H9 (cell line): ENCODE measurements around the gene ADGRL3. TPM values are rescaled to one million over a fixed set of nuclear protein-coding genes. Genes with fewer than 3 reads are reported as not detected.

ENCODE experiments used
- DNase-seq: peaks from one replicate; pipeline ENCODE4 v3.0.0-alpha.2; 2017
- H2AFZ ChIP-seq: one replicate; pipeline ENCODE4 v1.6.1; 2013; ENCODE audit warnings: mild to moderate bottlenecking, low read length, control low read depth, moderate library complexity
- H2AK5ac ChIP-seq: 2 replicates; pipeline ENCODE4 v1.6.1; 2013; ENCODE audit warnings: low read length, control low read depth, mixed read lengths; ENCODE audit not compliant: insufficient read length
- H2BK120ac ChIP-seq: one replicate; pipeline ENCODE4 v1.6.1; 2013; ENCODE audit warnings: low read depth, mild to moderate bottlenecking, low read length, control low read depth, inconsistent platforms; ENCODE audit not compliant: poor library complexity, severe bottlenecking
- H2BK12ac ChIP-seq: 2 replicates; pipeline ENCODE4 v1.6.1; 2013; ENCODE audit warnings: low read length, control low read depth, mixed read lengths, low read depth; ENCODE audit not compliant: insufficient read length
- H2BK15ac ChIP-seq: 2 replicates; pipeline ENCODE4 v1.6.1; 2013; ENCODE audit warnings: low read depth, low read length, control low read depth
- H2BK20ac ChIP-seq: one replicate; pipeline ENCODE4 v1.6.1; 2013; ENCODE audit warnings: low read depth, mild to moderate bottlenecking, low read length, control low read depth, inconsistent platforms; ENCODE audit not compliant: poor library complexity, severe bottlenecking
- H2BK5ac ChIP-seq: 2 replicates; pipeline ENCODE4 v1.6.1; 2013; ENCODE audit warnings: low read length, control low read depth, mixed read lengths; ENCODE audit not compliant: insufficient read length
- H3K14ac ChIP-seq: 2 replicates; pipeline ENCODE4 v1.6.1; 2013; ENCODE audit warnings: low read length, control low read depth; ENCODE audit not compliant: insufficient read depth
- H3K18ac ChIP-seq: 2 replicates; pipeline ENCODE4 v1.6.1; 2013; ENCODE audit warnings: low read depth, mild to moderate bottlenecking, mixed read lengths, low read length, control low read depth; ENCODE audit not compliant: insufficient read length
- H3K23ac ChIP-seq: 2 replicates; pipeline ENCODE4 v1.6.1; 2013; ENCODE audit warnings: low read length, control low read depth, mixed read lengths, low read depth; ENCODE audit not compliant: insufficient read length
- H3K23me2 ChIP-seq: 2 replicates; pipeline ENCODE4 v1.6.1; 2013; ENCODE audit warnings: low read depth, mild to moderate bottlenecking, mixed read lengths, low read length, control low read depth; ENCODE audit not compliant: insufficient read length, poor library complexity, severe bottlenecking
- H3K27ac ChIP-seq: 2 replicates; pipeline ENCODE4 v1.5.1; 2013; ENCODE audit warnings: low read length, control low read depth, mixed read lengths, low read depth; ENCODE audit not compliant: insufficient read length
- H3K27me3 ChIP-seq: 2 replicates; pipeline ENCODE4 v1.6.1; 2013; ENCODE audit warnings: low read length, control low read depth, inconsistent platforms; ENCODE audit not compliant: insufficient read depth
- H3K4ac ChIP-seq: 2 replicates; pipeline ENCODE4 v1.6.1; 2013; ENCODE audit warnings: low read depth, mild to moderate bottlenecking, control low read depth, inconsistent platforms, low read length, moderate library complexity
- H3K4me1 ChIP-seq: 2 replicates; pipeline ENCODE4 v1.6.1; 2013; ENCODE audit warnings: low read length, control low read depth, inconsistent platforms; ENCODE audit not compliant: insufficient read depth
- H3K4me2 ChIP-seq: 2 replicates; pipeline ENCODE4 v1.6.1; 2013; ENCODE audit warnings: low read length, control low read depth, mixed read lengths; ENCODE audit not compliant: insufficient read length, insufficient read depth
- H3K56ac ChIP-seq: 2 replicates; pipeline ENCODE4 v1.6.1; 2013; ENCODE audit warnings: low read depth, mild to moderate bottlenecking, mixed read lengths, low read length, control low read depth; ENCODE audit not compliant: insufficient read length
- H3K79me1 ChIP-seq: 2 replicates; pipeline ENCODE4 v1.6.1; 2013; ENCODE audit warnings: low read depth, mild to moderate bottlenecking, moderate library complexity, low read length, control low read depth, inconsistent platforms; ENCODE audit not compliant: insufficient read depth, poor library complexity, severe bottlenecking
- H3K79me2 ChIP-seq: 2 replicates; pipeline ENCODE4 v1.6.1; 2013; ENCODE audit warnings: low read length, control low read depth, inconsistent platforms; ENCODE audit not compliant: insufficient read depth
- H3K9ac ChIP-seq: 2 replicates; pipeline ENCODE4 v1.6.1; 2013; ENCODE audit warnings: low read length, control low read depth, mixed read lengths; ENCODE audit not compliant: insufficient read length; ENCODE audit errors: extremely low read depth
- H3K9me3 ChIP-seq: one replicate; pipeline ENCODE4 v1.6.1; 2013; ENCODE audit warnings: low read depth, low read length, inconsistent platforms; ENCODE audit not compliant: control insufficient read depth
- H3T11ph ChIP-seq: one replicate; pipeline ENCODE4 v1.6.1; 2013; ENCODE audit warnings: mild to moderate bottlenecking, low read length, control low read depth, inconsistent platforms
- H4K20me1 ChIP-seq: one replicate; pipeline ENCODE4 v1.6.1; 2013; ENCODE audit not compliant: control insufficient read depth, insufficient read length, insufficient read depth
- H4K5ac ChIP-seq: 2 replicates; pipeline ENCODE4 v1.6.1; 2013; ENCODE audit warnings: low read depth, mild to moderate bottlenecking, mixed read lengths, low read length, control low read depth; ENCODE audit not compliant: insufficient read length
- H4K8ac ChIP-seq: replicated peaks from 2 replicates; pipeline ENCODE4 v1.6.1; 2013; ENCODE audit warnings: low read length, control low read depth, mixed read lengths, low read depth; ENCODE audit not compliant: insufficient read length
- H4K91ac ChIP-seq: 2 replicates; pipeline ENCODE4 v1.6.1; 2013; ENCODE audit warnings: low read depth, mild to moderate bottlenecking, moderate library complexity, mixed read lengths, low read length, control low read depth; ENCODE audit not compliant: insufficient read length
- H3K27ac Mint-ChIP-seq, 3 experiments: 2 replicates in 2 of 3; 3 replicates in 1 of 3; pipeline ENCODE4 v1.8.0; 2020 to 2021; ENCODE audit warnings: mixed read lengths in 3 of 3, mild to moderate bottlenecking in 1 of 3, moderate library complexity in 1 of 3
- H3K27me3 Mint-ChIP-seq: 2 replicates; pipeline ENCODE4 v1.8.0; 2021; ENCODE audit warnings: low read depth, mild to moderate bottlenecking, moderate library complexity, mixed read lengths
- H3K36me3 Mint-ChIP-seq, 3 experiments: 2 replicates in 2 of 3; 3 replicates in 1 of 3; pipeline ENCODE4 v1.8.0; 2020 to 2021; ENCODE audit warnings: low read depth in 3 of 3, mixed read lengths in 3 of 3; ENCODE audit not compliant: insufficient read depth in 1 of 3
- H3K4me1 Mint-ChIP-seq, 2 experiments: 2 replicates each; pipeline ENCODE4 v1.8.0; 2020; ENCODE audit warnings: mixed read lengths in 2 of 2
- H3K4me3 Mint-ChIP-seq, 2 experiments: 2 replicates in 1 of 2; 3 replicates in 1 of 2; pipeline ENCODE4 v1.8.0; 2020 to 2021; ENCODE audit warnings: mild to moderate bottlenecking in 2 of 2, mixed read lengths in 2 of 2, moderate library complexity in 1 of 2
- H3K9me3 Mint-ChIP-seq, 2 experiments: 2 replicates in 1 of 2; 3 replicates in 1 of 2; pipeline ENCODE4 v1.8.0; 2020; ENCODE audit warnings: mild to moderate bottlenecking in 2 of 2, mixed read lengths in 2 of 2, moderate library complexity in 1 of 2
- CTCF ChIP-seq: fragments of 200-600 bp; sonication (generic); conservative IDR thresholded peaks from 3 replicates; pipeline ENCODE4 v1.8.0; 2021; ENCODE audit warnings: antibody characterized with exemption, mild to moderate bottlenecking
- WGBS: extraction: QIAGEN DNeasy Blood & Tissue Kit; methylation state at CpG from one replicate; pipeline ENCODE4 v1.1.7; 2013; ENCODE audit warnings: missing lambda C conversion rate, low lambda C conversion rate, mixed read lengths; ENCODE audit not compliant: insufficient read length; ENCODE audit errors: extremely low coverage; 5-methylcytosine and 5-hydroxymethylcytosine counted together
- total RNA-seq: library from RNA; stranded (reverse); gene quantifications from 2 replicates; pipeline ENCODE4 v1.2.1, GENCODE V29; 2021

Gene ADGRL3
- total RNA-seq, 1 experiment from 2014 or later = 5.9 TPM

- Mint-ChIP-seq H3K27ac (no peak overlapping the region), H3K4me1 (peaks cover 4 to 13% of the 10 kb centered on the region in 2 experiments; a peak in 3 of 4 replicates), H3K36me3 (no peaks in the 10 kb centered on the region; a peak in 2 of 7 replicates), H3K27me3 (no peaks in the 10 kb centered on the region), H3K4me3 (no peak overlapping the region), H3K9me3 (no peaks in the 10 kb centered on the region; a peak in 1 of 5 replicates)
- Histone ChIP-seq H3K4ac (no peak overlapping the region), H3K23me2 (no peaks in the 10 kb centered on the region), H2AK5ac (no peak overlapping the region), H3K14ac (no peak overlapping the region), H3K79me2 (no peaks in the 10 kb centered on the region), H2BK120ac (no peak overlapping the region), H3K23ac (no peak overlapping the region), H3K9me3 (no peaks in the 10 kb centered on the region), H3K4me2 (no peak overlapping the region), H2BK15ac (no peak overlapping the region), H2BK12ac (no peak overlapping the region), H2BK5ac (no peak overlapping the region), H2BK20ac (no peak overlapping the region), H3K4me1 (no peaks in the 10 kb centered on the region; the same call in 1 of the 2 replicates), H4K20me1 (no peaks in the 10 kb centered on the region), H3K18ac (no peak overlapping the region), H3K79me1 (no peaks in the 10 kb centered on the region), H3K27ac (no peak overlapping the region), H4K8ac (no peak overlapping the region), H3K9ac (no peak overlapping the region), H3K56ac (no peak overlapping the region), H2AFZ (no peak overlapping the region), H3K27me3 (no peaks in the 10 kb centered on the region), H4K5ac (no peak overlapping the region), H3T11ph (no peak overlapping the region), H4K91ac (no peak overlapping the region)
- TF ChIP-seq CTCF = no peak
- WGBS = no CpG with 5 or more reads among the region's 1 CpG
- DNase-seq = no peak
Observed at GRCh38 chr4:61309616-61310015, 109.5 kb downstream of the ADGRL3 start.
